ENCODE results near the gene MAT2A.
A peak's percentile ranks its signal among the peaks of the same experiment; 100 is the strongest.

MAT2A gene

GRCh38 chr2:85538507-85539360 lies at the start of gene MAT2A:
TSS of gene MAT2A (plus strand) at chr2:85539168. CDS start at chr2:85539288, 120 bp downstream.
- peak; percentile 87 for DNase-seq

DNA sequence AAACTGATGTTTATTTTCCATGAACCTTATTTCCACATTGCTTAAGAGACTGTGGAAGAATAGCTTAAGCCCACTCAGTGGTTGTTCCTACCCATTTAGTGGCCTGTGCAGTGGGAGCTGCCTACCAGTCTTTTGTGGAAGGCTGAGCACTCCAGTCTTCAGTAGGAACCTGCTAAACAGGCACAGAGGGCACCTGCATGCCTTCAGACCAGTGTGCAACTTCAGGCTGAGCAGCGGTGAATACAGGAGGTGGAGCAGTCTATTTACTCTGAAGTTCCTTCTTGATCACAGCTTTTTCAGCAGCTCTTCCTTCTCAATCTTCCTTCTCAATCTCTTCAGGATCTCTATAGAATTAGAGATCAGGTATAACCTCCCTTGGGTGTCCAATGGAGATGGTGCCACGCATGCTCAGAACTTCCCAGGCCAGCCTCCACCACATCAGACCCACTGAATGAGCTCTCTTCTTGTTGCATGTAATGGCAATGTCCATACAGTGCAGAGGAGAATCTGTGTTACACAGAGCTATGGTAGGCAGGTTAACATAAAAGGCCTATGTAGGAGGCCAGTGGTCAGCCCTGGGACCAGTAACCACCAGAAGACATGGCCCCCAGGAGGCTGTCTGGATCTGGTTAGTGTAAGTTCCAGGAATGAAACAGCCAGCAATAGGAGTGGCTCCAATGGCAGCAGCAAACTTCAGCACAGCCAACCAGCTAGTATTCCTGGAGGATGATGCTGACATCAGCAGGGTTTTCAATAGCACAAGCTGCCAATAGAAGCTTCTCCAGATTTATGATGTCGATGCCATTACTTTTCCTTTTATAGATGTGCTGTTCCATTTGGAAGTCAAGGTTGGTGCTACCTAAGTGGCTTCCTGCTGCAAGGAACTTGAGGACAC lies 47.9 kb upstream of the MAT2A start:
- DNase-seq: no peak

DNA sequence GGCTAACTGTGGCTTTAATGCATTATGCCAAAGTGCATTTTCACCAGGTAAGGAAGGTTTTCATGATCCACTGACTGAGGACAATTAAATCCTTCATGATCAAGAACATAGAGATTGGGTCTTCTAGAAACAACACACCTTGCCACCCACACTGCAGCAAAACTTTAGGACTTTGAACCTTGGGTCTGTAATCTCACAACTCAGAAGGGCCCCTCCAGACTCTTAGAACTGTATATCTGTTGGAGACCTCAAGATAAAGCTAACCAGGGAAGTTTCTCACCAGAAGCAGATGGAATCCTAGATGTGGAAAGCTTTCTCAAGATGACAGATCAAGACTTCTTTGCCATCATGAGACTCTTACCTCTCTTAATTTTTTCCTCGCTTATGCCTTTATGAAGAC lies 42.5 kb upstream of the MAT2A start:
- DNase-seq: no peak

DNA sequence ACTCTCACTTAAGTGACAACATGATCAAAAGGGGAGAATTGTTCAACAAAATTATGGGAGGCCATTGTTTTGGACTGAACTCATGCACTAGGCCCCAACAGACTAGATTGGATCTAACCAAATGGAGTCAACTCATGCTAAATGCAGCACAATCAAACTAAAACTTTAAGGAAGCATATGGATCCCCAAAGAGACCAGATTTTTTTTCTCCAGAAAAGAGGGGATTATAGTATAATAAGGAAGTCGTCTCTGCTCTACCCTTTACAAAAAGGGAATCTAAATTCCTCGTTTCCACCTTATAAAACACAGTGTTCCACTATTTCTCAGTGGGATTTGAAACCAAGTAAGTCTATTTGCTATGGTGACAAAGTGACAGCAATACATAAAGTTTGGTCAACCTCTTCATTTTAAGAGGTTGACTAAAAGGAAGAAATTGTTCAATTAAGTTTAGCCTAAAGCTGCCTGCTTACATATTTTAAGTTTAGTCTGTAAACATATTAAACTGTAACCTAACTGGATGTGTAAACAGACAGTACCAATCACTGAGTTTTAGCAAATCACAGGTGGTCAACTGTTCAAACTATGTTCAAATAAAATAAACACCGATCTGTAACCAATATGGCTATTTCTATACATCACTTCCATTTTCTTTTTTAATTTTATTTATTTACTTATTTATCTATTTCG lies 40.9 kb upstream of the MAT2A start:
- no peak for DNase-seq

DNA sequence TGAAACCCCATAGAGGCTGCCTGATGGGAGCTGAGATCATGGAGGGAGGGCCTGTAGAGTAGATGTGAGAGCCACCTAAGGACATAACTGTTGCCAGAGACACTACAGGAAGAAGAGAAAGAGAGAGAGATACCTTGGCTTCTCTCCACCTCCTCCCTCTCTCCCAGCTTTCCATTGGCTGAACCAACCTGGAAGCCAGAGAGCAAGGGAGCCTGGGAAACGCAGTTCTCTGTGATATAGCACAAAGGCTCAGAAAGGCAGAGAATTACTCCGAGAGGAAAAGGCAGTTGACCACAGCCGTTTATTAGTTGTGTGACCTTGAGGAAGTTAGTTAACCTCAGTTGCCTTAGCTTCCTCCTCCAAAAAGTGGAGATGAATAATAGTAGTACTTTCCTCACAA lies 37.7 kb upstream of the MAT2A start:
- no peak for DNase-seq

DNA sequence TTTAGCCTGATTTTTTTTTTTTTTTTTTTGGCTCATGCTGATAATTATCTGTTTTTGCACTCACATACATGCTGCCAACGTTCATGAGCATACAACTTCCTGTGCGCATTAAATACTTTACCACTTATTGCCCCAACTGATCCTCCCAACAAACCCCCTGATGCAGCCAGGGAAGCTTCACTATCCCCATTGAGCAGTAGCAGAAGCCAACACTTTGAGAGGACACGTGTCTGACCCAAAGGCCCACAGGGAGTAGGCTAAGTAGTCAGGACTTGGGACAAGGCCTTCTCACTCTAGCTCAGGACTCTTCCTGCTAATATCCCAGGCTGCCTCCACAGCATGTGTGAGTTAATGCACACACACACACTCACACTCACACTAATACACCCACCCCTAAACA lies 36.2 kb upstream of the MAT2A start:
- no peak for DNase-seq

DNA sequence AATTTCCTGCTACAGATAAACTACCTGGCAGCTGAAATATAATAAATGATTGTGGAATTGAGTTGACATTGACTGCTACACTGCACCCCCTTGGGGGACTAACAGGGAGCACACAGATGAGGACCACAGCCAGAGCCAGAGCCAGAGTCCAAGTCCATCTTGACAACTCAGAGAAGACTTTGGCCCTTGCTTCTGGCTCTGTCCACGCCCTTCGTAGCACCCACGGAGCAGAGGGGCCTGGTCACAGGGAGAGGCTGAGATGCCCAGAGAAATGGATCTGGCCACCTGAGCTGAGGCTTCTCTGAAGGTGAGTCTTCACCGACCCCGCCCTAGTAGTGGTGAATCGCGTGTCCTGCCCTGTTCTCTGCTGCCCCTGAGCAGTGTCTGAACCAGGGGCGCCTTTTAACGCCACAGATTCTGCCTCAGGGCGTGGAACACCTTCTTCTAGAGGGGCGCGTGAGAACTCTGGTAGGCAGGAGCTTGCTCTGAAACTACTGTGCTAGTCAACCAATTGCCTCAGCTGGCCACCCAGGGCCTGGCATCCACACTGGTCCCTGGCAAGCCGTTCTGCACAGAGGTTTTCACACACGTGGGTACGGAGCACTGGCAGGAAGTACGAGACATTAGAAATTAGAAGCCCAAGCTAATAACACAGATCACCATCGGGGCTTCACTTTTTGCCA lies 35.7 kb upstream of the MAT2A start:
- DNase-seq: no peak

GRCh38 chr2:85503851-85504777 lies 34.9 kb upstream of the MAT2A start:
- no peak for DNase-seq

DNA sequence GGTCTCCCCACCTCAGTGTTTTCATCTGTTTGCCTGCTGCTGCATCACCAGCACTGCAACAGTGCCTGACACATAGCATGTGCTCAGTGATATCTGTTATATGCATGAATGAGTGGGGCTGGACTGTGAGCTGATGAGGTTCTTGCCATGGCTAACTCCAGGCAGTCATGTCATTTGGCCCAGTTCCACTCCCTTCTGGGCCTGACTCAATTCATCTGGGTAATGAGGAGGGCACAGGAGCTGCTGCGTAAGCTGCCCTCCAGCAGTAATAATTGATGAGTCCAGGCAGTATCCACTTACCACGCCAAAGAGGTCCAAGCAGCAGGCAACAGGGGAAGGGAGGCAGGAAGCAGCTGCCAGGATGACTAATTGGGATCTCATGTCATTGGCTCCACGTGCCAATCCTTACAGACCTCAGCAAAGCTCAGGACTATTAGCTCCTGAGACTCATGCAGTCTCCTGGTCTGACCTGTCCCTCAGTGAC lies 34.1 kb upstream of the MAT2A start:
- DNase-seq: no peak

DNA sequence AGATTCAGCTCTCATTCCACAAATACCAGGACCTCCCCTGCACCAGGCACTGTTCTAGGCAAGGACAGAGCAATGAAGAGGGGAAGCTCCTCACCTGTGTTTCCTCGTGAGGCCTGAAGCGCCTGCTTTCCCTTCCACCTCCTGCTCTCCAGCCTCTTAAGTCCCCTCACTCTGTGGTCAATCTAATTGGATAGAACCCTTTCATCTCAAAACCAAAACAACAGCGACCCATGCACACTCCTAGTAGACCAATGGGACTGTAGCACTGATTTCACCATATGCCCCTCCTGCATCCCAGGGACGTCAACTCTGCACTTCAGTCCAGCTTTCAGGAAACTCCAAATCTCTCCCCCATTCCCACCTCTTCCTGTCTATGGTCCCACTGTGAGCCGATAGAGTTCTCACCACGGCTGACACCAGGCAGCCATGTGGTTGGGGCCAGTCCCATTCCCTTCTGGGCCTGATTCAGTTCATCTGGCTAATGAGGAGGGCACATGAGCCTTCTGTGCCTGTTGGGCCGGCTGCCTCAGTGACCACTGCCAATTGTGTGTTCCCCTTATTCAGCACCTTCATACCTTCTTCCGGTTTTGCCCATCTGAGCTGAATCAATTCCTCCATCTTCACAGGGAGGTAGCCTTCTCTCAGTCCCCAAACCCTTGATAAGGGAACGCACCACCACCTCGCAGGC lies 33.3 kb upstream of the MAT2A start:
- no peak for DNase-seq

GRCh38 chr2:85506768-85507181 lies 32.2 kb upstream of the MAT2A start:
- DNase-seq: no peak

DNA sequence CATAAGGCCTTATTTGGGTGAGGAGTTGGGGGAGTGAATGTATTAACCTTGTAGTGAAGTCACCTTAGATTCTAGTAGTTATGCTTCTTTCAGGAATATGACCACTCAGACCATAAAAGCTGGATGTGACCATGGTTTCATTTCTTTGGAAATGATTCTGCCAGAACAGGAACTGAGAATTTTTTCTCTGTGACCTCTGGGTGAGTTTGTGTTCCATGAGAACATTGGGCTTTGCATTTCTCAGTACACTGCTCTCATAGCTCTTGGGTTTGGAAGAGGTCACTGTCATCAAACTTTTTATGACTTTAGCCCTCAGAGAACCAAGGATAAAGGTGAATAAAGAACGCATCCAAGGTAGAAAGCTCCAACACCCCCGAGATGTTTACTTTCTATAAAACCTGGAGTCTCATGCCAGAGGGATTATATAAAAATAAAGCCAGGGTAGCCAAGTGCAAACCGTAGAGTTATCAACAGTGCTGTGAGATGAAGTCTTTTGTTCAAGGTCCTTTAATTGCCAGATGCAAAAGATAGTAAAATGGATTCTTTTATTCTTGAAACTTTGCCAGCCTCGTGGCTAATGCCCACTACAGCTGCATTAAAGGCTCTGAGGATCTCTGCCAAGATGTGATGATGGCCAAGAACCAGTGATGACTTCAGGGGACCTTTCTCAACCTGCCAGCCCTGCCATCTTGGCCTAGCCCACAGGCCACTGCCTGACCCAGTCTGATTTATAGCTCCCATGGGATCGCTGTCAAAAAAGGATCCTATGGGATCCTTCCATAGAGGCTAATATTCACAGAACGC lies 27.8 kb upstream of the MAT2A start:
- no peak for DNase-seq

DNA sequence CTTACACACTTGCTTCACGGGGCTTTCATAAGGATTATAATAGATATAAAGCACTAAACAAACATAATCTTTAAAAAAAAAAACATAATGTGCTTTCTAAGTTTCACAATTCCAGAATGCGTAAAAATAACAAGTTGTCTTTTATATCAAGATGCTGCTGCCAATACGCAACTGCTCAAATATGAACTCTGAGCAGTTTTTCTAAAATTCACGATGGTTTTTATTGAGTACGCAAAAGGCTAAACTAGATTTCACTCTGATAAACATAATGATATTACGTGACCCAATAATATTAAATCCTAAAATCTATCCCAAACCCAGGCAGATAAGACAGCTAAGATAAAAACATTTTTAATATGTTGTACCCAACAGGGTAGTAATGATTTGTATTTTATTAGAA lies 24.6 kb upstream of the MAT2A start:
- DNase-seq: no peak

DNA sequence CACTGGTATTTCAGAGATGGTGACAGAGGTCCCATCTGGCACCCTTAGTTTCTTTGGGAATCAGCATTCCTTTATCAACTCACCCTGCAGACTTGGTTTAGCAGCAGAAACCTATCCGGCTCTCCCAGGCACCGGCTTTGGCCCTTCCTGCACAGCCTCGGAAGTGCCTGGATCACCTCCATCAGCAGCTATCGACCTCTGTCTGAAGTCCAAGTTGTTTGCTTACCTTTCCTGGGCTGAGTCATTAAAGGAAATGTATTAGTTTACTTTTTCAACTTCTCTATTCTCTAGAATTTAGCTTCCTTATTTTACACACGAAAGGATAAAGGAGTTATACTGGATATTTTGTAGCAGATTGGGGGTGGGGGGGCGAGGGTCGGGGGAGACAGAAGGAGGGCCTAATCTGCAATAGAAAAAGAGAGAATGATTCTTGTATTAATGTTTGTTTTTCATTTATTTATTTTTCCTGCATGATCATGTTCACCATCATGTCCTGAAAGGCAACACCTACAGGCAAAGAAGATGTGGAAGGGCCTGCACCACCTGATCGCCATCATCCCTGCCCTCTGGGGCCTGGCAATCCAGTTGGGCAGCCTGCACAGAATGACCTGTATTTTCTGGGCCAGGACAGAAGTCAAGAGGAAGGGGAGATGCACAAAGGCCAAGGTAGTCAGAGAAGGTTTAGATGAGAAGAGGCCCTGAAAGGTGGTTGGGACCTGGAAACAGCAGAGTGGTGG lies 22.1 kb upstream of the MAT2A start:
- DNase-seq: no peak

- DNase-seq: no peak
These were observed 16.8 kb upstream of the MAT2A start for GRCh38 chr2:85522090-85522647.

DNA sequence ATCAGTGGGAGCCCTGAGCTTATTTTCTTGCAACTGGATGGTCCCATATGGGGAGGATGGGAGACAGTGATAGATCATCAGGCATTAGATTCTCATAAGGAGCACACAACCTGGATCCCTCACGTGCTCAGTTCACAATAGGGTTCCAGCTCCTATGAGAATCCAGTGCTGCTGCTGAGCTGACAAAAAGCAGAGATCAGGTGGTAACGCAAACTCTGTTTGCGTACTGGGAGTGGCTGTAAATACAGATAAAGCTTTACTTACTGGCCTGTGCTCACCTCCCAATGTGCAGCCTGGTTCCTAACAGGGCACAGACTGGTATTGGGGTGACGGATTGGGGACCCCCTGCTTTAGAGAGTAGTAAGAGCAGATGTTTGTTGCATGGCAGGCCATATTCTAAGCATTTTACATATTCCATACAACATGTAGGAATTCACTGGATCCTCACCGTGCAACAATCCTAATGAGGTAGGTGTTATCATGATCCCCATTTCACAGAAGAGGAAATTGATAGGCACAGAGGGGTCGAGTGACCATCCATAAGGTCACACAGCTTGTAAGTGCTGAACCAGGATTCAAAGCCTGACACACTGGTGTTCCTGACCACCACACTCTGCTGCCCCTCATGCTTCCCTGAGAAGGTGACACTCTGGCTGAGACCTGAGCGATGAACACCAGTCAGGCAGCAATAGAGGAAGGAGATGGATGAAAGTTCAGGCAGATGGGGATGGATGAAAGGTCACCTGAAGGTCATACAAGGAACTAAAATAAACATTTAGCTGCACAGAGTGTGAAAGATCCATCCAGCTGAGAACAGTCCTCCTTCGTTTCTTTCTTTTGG lies 15.7 kb upstream of the MAT2A start:
- no peak for DNase-seq

DNA sequence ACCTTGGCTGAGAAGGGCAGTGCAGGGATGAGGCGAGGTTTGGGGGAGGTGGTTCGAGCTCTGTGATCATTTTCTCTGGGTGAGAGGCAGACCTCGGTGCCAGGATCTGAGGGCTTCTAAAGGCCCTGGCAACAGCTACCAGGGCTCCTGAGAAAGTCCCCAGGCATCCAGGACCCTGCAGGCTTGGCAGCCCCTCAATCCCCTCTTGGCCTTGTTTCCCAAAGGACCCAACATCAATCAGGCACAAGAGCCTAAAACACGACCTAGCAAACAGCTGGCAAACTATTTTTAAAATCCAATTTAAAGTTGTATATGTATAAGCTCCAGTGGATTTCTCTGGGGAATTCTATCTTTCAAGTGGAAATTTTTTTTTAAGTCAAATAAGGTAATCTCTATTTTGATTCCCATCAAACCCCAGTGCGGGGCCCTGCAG lies 15.0 kb upstream of the MAT2A start:
- no peak for DNase-seq
